Daoy (cell line): ENCODE data around the gene PDHX. TPM values are rescaled to one million over a fixed set of nuclear protein-coding genes. Genes with fewer than 3 reads are reported as not detected.
"Not testable (repeated sequence)": the region's sequence is repeated elsewhere in the genome, so short reads cannot be mapped to it uniquely, and the experiment has no call there.

ENCODE experiments used
- DNase-seq: peaks from one replicate; pipeline ENCODE4 v3.0.0-alpha.2; 2015; ENCODE audit warnings: low read depth
- total RNA-seq: library from RNA; depleted of rRNA; stranded (reverse); fragments of >200 nt; shearing (Covaris generic); gene quantifications from 2 replicates; pipeline ENCODE4 v1.2.3, GENCODE V29; 2014; rRNA removed

PDHX gene
- 52.5 and 68.2 TPM in 2 replicates for total RNA-seq

DNA sequence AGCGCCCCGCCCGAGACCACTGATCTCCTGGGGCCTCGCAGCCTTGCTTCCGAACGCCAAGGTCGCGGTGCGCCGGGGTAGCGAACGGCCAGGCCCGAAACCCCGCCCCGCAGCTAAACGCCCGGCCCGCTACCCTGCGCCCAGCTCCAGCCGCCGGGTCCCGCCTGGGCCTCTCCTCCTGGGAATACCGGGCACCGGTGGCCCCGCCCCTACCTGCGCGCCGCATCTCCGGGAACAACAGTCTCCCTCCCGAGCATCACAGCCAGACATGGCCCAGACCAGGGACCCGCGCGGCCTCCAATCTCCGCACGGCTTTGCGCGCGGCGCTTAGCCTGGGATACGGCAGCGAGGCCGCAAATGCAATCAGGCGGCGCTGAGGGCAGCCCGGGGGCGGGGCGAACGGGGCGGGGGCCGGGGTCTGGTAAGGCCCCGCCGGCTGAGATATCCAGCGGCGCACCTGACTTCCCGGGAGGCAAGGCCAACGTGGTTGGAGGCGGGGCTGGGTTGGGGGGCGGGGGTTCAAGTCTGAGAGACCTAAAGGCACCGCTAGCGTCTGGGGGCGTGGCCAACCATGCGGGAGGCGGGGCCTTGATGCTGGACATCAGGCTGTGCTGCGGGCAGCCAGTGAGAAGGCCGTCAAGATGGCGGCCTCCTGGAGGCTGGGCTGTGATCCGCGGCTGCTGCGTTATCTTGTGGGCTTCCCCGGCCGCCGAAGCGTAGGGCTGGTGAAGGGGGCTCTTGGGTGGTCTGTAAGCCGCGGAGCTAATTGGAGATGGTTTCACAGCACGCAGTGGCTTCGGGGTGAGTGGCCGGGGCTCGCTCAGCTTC is at the start of gene PDHX, which contains the start of gene APIP:
Gene PDHX (plus strand): TSS at position 604 of the 828 bp plus-strand sequence. CDS start 38 bp downstream, at position 642.
Gene APIP (minus strand): TSS at position 365 of the 828 bp plus-strand sequence. CDS start 95 bp downstream, at position 270.
- peak; percentile 99 for DNase-seq

- DNase-seq = peak; percentile 8
These were observed 47.0 kb upstream of the PDHX start for GRCh38 chr11:34869425-34869824.

DNA sequence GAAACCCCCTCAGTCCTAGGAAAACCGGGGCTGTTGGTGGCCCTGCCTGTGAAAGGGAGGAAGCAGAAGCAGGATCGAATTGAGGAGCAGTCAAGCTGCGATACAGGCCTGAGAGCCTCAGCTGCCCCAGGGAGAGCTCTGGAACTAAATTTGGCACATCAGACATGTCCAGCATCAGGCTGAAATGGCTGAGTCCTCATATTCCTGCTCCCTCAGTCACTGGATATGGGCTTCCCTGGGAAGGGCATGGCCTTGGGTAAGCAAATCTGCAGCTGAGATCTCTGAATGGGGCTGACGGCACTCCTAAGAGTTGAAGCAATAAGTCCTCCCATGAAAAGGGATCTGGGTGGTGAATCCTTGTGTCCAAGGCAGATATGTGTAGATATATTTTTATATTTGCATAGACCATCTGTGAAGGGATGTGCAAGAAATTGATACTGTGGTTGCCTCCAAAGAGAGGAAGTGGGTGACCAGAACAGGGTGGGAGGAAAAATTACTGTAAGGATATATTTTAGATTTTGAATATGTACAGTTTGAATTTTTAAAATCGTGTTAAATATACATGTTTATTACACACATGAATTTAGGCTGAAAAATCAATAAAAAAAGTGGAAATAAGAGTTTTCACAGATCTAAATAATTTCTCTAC is 45.7 kb upstream of the PDHX start:
- DNase-seq = no peak

DNA sequence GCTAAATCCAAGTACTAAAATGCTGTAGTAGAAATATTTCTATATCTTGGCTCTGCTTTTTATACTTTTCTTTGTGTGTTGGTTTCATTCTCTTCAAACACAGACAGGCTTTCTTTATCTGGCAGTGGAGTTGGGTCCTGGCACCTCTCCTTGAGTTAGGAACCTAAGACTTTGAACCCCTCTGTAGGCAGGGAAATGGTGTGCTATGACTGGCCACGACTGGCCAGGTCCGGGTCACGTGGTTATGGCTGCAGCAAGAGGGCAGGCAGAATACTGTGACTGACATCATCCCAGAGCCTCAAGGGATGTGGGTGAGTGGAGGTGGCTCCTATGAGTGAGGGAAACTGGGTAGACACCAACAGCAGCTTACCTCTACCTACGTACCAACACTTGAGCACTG is 42.2 kb upstream of the PDHX start:
- no peak for DNase-seq

DNA sequence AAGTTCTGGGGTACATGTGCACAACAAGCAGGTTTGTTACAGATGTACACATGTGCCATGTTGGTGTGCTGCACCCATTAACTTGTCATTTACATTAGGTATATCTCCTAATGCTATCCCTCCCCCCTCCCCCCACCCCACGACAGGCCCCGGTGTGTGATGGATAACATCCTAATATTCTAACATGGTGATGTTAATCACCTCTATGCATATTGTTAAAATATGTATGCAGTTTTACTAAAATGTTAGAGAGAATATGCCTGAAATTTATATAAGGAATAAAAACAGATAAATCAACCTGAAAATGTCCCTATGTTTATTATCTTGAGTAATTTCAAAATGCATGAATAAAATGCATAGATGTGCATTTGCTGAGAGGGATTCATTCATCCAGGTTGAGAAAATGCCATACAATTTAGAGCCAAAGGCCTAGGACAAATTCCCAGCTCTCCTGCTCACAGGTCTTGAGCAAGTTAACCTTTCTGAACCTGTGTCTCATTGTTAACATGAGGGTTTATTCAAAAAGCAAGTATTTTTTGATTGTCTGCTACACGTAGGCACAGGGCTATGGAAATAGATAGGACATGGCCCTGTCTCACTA is 38.9 kb upstream of the PDHX start:
- no peak for DNase-seq

DNA sequence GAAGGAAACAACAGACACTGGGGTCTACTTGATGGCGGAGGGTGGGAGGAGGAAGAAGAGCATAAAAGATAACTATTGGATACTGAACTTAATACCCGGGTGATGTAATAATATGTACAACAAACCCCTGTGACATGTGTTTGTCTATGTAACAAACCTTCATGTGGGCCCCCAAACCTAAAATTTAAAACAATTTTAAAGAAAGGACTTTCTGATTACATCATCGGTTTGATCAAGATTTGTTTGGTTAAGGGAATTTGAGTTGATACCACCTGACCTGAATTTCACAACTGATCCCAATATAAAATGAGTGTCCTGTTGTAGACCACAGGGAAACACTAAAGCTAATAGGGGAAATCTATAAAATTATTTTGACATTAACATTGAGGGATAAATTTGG is 34.5 kb upstream of the PDHX start:
- DNase-seq = no peak

DNA sequence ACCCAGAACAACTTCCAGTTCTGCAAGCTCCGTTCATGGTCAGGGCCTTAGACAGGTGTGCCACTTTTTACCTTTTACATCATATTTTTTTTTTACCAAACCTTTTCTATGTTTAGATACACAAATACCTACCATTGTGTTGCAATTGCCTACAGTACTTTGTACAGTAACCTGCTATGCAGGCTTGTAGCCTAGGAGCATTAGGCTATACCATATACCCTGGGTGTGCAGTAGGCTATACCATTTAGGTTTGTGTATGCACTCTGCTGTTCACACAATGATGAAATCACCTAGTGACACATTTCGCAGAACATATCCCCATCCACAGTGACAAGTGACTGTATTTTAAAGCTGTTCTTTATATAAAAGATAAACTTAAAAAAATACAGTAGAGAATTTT is 29.8 kb upstream of the PDHX start:
- no peak for DNase-seq

GRCh38 chr11:34887260-34887659 is 29.2 kb upstream of the PDHX start:
- DNase-seq = no peak

DNA sequence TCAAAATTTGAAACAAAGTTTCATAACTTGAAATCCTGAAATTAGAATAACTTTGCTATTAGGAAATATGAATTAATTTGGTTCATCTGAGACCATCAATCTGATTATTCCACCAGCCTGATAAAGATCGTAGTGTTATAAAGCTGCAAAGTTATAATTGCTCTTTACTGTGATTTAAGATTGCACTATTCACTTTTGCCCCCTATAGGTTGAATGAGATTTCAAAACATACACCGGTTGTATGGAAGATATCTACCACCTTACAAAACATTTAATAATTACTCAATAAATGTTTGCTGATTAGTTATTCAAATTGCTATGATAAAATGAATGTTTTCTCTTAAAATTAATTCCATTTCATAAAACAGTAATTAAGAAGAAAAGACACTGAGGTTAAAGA is 26.3 kb upstream of the PDHX start:
- DNase-seq = no peak

DNA sequence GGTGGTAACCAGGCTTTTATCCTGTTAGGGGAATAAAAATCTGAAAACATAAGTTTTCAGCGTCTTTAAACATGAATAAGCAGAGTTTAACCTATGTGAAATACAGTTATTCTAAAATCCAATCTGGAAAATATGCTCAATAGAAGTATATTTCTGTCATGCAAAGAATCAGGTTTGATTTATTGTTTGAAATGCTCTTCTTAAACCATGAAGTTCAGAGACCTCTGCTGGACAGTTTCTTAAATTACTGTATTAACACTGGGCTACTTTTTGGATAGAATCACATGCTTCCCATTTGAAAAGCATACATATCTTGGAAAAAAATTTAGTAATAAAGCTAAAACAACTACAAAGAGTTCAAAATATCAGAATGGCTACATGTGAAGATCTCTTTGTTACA is 25.6 kb upstream of the PDHX start:
- DNase-seq = no peak

- DNase-seq = no peak
These were observed 24.8 kb upstream of the PDHX start for GRCh38 chr11:34891611-34892010.

DNA sequence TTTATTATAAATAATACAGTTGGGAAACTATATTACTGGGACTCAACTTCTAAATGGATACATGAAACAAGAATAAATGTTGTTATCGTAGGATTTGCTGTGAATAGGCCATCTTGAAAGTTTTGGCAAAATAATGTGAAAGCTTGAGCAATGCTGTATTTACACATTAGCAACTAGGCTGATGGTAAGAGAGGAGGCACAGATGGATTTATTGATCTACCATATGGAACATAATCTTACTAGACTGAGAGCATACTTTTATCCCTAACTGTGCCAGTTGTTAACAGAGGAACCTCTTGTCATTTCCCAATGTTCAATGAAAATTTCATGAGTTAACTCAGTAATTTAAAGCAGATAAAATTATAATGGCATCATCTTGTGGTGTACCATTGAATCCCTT is 23.0 kb upstream of the PDHX start:
- no peak for DNase-seq

GRCh38 chr11:34896191-34896590 is 20.2 kb upstream of the PDHX start:
- not testable (repeated sequence) for DNase-seq

DNA sequence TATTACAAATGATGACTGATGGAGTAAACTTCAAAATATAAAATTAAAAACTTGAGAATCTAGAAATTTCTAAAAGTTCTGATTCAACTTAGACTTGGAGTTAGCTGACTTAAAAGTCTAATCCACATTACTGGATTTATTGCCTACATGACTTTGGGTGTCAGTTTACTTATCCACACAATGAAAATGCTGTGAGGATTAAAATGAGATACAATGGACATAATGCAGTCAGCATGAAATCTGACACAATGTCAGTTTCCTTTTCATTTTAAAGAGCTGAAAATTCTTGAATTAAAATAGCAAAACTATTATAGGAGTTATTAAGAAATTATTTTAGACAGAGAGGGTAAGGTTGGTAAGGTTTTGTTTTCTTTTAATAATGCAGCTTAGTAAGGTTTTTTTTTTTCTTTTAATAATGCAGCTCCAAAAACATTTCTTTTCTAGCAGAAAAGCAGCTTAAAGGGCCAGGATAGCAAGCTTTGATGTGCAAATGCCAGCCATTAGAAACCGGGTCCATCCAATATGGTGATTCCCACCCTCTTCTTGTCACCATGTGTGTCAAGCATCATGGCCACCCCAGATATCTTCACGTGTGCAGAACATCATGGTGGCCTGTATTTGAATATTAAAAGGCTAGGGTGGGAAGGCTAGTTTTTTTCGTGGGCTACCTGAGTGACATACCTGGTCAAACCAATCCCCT is 19.1 kb upstream of the PDHX start:
- DNase-seq = no peak

GRCh38 chr11:34898474-34898873 is 17.9 kb upstream of the PDHX start:
- no peak for DNase-seq

GRCh38 chr11:34899633-34900016 is 16.8 kb upstream of the PDHX start:
- no peak for DNase-seq

DNA sequence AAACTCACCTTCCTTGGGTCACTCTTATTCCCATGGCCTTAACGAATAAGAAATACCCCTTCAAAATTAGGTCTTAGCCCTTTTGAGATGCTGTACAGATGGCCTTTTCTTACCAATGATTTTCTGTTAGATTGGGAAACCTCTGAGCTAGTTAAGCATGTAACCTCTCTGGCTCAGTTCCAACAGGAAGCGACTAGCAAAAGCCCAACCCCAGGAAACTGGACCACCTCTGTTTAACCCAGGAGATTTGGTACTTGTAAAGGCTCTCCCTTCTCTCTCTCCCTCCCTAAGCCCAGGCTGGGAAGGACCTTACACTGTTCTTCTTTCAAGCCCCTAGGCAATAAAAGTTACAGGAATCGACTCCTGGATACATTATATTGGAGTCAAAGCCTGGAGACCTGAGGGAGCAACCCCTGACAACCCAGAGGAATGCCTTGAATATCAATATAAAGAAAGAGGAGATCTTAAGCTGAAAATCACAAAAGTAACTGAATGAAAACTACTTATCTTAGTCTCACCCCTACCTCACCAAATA is 11.9 kb upstream of the PDHX start:
- no peak for DNase-seq

GRCh38 chr11:34905666-34906065 is 10.8 kb upstream of the PDHX start:
- DNase-seq = no peak

DNA sequence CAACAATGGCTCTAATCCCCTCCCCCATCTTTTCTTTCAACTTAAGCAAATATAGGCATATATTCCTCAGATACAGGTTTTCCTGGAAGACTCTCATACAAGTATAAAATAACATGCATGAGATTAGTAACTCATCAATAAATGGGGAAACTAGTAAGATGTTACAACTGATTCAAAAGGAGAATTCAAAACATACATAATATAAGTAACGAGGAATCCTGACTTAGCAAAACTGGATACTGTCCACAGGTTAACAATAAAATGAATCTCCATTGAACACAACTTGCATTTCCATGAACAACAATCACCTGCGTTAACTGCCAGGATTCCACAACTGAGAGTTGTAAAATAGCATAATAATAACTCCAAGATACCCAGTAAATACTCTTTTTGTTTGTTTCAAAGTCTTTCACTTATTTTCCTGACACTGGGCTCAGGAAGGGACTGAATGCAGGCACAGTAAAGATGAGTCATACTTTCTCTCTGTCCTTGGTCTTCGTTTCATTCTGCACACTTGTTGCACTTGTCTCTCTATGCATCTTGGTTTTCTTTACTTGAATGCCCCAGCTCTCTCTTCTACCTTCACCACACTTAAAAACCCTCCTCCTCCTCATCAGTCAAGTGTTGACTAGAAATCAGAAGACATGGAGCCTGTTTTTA is 8.4 kb upstream of the PDHX start:
- no peak for DNase-seq

DNA sequence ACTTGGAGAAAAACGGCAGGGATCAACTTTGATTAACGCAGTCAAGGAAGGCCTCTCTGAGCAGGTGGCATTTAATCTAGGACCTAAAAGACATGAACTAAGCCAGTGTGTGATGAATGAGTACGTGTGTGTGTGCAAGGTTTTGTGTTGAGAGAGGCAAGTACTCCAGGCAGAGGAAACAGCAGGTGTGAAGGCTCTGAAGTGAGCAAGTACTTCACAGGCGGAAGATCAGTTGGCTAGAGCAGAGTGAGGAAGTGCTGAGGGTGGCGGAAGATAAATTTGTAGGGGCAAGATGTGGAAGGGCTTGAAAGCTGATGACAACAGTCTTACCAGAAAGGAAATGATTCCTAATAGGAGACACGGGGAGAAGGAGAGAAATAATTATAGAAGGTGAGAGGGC is 7.0 kb upstream of the PDHX start:
- no peak for DNase-seq

DNA sequence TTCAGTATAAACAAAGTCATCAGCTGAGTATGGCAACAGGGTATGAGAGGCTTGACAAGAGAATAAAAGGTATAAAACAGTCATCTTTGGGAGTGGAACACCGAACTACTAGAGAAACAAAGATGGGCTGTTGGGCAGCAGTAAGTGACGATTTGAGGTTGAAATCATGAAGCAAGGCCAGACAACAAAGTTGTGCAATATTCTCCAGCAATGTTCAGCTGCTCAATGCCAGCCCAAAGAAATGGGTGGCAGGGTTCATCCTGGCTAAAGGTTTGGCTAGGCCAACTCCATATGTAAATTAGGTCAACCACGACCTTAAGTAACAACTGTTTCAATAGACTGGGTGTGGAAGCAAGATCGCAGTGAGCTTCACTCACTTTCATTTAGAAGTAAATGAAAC is 6.5 kb upstream of the PDHX start:
- no peak for DNase-seq
